ACHN (cell line): Measurements from ENCODE around the gene FAM221A.

Experiments used
- DNase-seq: peaks from one replicate; pipeline ENCODE4 v3.0.0-alpha.2; 2015
- in situ Hi-C: cut with HindIII; loops from 2 replicates; pipeline ENCODE4 v1.10.0; 2017; ENCODE audit warnings: low sequenced_read_pairs, low pct_ligation_motif_present, low pct_unique_long_range_greater_than_20kb

The FAM221A gene

DNA sequence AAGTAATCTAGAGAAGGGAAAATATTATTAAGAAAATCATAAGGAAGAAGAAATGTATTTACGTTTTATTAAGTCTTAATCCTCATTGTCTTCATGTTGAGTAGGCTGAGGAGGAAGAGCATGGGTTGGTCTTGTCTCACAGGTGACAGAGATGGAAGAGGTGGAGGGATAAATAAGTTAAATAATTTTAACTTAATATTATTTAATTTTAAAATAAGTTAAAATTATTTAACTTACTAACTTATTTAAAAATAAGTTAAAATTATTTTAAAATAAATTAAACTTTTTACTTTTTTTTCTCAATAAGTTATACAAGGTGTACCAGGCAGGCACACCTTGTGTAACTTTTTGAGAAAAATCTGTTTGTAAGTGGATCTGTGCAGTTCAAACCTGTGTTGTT is 66.6 kb downstream of the FAM221A start:
- in situ Hi-C loops: no loop called here
- no peak for DNase-seq

DNA sequence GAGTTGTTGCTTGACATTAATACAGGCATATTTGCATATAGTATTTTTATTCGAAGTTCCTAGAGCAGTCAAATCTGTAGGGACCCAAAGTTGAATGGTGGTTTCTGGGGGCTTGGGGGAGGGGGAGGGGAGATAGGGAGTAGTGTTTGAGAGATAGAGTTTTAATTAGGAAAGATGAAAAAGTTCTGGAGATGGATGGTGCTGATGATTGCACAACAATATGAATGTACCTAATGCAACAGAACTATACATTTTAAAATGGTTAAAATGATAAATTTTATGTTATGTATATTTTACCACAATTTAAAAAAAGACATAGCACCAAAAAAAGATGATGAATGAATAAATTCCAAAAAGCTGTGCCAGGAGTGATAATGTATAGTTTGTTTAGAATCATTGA is 71.9 kb downstream of the FAM221A start:
- no peak for DNase-seq
- in situ Hi-C loops: no loop called here
